GM19438 (cell line): Measurements from ENCODE around the gene ACAP1.
A peak's percentile ranks its signal among the peaks of the same experiment; 100 is the strongest.
"Not testable (repeated sequence)": the region's sequence is repeated elsewhere in the genome, so short reads cannot be mapped to it uniquely, and the experiment has no call there.

Source experiments
- ATAC-seq: cut with Tn5 transposase; IDR thresholded peaks from one replicate; pipeline ENCODE4 v1.9.1; 2021; ENCODE audit warnings: low read depth; ENCODE audit not compliant: unreplicated experiment

ACAP1 gene

DNA sequence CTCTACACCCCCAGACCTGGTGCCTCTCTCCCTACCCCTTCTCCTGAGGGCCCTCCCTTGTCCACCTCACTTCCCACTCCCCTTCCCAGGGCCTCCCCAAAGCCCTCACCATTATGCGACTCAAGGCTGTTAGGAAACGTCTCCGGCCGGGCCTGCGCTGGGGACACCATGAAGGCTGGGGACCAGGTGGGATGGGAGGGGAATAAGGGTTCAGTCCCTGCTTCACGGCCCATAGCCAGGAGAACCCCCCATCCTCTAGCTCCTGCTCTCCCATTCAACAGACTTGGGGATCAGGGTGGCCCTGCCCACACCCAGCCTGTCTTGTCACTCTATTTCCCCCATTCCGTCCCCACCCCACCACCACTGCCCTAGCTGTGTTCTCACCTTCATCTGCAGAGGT lies 9.3 kb upstream of the ACAP1 start:
- no peak for ATAC-seq

DNA sequence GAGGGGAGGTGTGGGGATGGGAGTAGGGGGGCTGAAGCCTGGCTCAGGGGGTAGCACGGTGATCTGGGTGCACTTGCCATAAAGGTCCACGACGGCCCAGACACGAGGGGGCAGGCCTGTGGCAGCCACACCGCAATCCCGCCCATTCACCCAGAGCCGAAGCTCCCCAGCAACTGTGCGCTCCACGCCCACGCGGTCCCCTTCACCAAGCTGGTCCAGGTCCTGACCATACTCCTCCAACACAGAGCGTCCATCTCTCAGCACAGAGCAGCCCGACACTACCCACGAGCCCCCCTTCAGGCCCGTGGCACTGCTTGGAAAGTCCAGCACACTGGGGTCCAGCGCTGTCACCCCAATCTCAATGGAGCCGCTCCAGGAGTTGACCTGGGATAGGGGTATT lies 8.8 kb upstream of the ACAP1 start:
- no peak for ATAC-seq

DNA sequence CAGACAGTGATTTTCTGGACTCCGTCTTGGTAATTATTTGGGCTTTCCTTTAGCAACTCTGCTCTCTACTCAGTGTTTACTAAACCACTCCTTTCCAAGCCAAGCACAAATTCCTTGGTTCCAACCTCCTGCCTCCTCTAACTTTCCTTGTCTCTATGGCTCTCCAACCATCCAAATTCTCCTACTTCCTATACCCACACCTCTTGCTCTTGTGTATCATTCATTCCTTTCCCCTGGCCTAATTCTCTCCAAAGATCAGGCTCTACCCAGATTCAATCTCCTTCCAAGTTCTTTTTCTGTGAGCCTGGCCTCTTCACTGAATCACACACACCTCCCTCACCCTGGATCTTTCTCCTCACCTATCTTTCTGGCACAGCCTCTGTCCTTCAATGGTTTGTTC lies 8.3 kb upstream of the ACAP1 start:
- ATAC-seq, result no peak

DNA sequence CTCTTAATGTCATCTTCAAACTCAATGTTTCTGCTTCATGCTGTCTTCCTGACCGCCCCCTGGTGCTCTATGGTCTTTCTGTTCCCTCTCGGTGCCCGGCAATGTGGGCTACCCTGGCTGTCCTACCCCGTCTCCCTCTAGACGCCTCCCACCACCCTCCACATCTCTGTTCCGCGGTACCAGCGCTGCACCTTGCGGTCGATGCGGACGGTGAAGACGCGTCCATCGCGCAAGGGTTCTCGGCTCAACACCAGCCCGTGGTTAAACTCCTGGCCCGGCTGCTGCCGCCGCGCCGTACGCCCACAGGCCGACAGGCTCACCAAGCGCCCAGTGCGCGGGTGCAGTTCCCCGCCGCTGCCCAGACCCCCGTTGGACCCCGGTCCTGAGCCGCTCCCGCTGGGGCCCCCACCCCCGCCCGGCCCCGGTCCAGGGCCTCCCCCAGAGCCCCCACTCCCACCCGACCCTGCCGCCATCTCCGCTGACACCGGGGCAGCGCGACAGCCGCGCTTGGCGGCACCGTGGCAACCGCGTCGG lies 7.4 kb upstream of the ACAP1 start, which contains the start of gene NEURL4:
TSS of gene NEURL4 (minus strand) at position 496 of the 534 bp plus-strand sequence. CDS start at position 473, 23 bp downstream.
- ATAC-seq, result no peak

DNA sequence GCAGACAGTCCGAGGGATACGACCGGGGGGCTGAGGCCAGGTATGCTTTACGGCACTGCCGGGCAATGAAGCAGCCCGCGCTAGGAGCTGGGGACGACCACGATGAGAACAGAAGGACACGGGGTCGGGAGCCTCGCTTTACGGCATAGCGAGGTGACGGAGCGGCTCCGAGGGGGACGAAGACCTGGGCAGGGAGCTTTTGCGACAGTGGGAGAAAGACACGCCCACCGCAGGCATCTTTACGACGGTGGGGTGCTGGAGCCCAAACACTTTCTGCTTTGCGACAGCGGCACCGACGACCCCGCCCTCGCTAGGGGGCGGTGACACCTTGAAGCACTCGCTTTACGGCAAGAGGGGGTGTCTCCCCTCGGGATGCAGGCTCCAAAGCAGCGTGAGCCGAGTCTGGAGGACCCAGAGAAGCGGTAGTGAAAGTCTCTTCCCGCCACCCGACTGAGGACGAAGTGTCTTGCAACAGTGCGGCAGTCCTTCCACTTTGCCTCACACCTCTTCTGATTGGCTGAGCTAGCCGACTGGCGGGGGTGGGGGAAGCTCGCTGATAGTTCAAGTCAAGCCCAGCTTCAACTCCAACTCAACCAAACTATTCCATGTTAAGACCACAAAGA lies 6.8 kb upstream of the ACAP1 start:
- peak; percentile 53 for ATAC-seq

DNA sequence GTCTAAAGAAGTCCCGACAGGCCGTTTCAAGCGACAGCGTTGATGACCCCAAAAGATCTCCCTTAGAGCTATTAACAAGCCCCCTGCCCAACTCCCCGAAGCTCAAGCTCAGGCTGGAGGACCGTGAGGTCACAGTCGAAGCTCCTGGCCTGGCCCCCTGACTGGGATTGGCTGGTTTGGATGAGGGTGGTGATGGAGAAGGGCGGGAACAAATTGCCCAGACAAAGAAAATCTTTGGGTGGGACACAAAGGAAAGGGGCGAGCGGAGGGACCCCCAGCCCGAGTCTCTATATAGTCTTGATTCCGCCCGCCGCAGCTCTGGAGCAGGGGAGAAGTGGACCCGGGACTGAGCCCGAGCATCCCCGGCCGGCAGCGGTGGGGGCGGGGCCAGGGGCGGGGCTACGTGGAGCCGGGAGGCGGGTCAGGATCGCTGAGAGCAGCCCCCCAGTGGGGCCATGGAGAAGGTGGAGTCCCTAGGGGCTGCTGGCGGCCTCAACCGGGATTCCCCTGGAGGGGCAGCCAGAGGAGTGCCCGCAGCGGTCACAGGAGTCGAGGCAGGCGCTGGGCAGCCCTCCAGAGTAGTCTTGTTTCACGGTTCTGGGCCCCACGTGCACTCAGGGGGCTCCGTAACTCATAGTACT lies 6.2 kb upstream of the ACAP1 start:
- ATAC-seq, result peak; percentile 43

DNA sequence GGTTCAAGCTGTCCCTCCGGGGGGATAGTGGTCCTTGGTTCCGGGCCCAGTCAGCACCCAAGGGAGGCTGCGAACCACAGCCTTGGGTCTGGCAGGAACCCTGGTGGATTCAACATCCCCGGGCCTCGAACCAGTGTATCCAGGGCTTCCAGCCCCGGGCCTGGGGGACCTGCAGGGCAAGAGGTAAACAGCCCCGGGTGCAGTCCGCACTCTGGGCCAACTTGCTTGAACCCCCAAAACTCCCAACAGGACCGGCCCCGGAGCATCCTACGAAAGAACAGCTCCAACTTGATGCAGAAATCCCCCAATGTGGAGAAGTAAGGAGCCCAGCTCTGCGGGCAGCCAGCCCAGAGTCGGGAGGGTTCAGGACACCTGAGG lies 5.7 kb upstream of the ACAP1 start:
- ATAC-seq, result no peak

DNA sequence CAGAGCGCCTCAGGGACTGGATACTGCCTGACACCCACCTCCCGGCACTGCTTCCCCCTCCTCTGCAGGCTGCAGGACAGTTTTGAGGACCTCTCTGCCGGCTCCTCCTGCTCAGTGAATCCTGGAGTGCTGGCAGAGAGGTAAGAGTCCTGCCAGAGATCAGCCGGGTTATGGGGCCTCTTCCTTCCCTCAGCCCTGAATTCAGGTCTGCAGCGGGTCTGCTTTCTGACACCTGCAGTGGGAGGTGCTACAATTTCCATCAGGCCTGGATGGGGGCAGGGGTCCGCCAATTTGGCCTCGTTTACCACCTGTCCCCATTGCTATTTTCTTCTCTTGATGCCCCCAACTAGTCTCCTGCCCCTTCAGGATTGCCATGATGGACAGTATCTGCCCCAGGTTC lies 4.2 kb upstream of the ACAP1 start:
- ATAC-seq, result no peak

DNA sequence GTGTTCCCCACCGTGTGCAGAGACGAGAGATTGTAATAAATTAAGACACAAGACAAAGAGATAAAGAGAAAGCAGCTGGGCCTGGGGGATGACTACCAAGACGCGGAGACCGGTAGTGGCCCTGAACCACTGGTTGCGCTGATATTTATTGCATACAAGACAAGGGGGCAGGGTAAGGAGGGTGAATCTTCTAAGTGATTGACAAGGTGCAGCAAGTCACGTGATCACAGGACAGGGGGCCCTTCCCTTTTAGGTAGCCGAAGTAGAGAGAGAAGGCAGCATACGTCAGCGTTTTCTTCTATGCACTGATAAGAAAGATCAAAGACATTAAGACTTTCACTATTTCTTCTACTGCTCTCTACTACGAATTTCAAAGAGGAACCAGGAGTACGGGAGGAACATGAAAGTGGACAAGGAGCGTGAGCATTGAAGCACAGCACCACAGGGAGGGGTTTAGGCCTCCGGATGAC lies 3.7 kb upstream of the ACAP1 start:
- not testable (repeated sequence) for ATAC-seq

DNA sequence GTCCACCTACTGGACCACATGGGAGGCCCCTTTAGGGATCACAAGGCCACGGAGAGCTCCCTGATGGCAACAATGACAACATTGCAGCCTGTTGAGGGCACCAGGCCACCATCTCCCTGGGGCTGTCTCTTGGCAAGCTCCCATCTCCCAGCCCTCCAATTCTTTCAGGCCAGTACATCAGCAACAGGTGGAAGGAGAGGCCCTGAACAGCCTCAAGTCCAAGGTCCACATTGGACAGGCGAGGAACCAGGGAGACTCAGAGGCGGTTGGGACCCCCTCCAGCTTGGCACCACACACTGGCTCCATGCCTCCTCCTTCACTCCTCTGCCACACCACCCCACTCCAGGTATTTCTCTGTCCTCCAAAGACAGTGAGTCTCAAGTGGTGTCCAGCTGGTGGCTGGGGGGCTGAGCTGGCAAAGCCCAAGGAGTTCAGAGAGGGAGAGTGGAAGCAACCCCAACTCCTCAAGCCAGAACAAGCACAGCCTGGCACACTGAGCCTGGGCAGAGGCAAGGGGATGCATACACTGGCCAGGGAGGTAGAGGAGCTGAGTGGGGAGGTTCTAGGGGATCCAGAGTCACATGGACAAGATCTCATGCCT lies 1.3 kb upstream of the ACAP1 start:
- ATAC-seq, result no peak

DNA sequence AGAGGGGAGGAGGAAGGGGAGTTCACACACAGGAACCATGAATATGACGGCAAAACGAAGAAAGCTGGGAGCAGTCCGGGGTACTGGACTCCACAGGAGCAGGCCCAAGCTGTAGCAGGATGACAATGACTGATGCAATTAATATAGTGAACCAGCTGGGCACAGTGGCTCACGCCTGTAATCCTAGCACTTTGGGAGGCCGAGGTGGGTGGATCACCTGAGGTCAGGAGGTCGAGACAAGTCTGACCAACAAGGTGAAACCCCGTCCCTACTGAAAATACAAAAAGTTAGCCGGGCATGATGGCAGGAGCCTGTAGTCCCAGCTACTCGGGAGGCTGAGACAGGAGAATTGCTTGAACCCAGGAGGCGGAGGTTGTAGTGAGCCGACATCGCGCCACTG lies 564 bp upstream of the ACAP1 start:
- ATAC-seq, result not testable (repeated sequence)

DNA sequence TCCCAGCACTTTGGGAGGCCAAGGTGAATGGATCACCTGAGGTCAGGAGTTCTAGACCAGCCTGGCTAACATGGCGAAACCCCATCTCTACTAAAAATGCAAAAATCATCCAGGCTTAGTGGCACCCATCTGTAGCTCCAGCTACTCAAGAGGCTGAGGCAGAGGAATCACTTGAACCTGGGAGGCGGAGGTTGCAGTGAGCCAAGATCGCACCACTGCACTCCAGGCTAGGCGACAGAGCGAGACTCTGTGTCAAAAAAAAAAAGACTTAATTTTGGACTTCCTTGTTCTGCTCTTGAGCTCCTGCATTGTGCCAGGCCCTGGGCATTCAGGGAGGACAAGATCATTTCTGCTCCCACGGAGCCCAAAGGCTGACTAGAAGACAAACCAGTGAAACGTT lies 1.3 kb downstream of the ACAP1 start:
- not testable (repeated sequence) for ATAC-seq

DNA sequence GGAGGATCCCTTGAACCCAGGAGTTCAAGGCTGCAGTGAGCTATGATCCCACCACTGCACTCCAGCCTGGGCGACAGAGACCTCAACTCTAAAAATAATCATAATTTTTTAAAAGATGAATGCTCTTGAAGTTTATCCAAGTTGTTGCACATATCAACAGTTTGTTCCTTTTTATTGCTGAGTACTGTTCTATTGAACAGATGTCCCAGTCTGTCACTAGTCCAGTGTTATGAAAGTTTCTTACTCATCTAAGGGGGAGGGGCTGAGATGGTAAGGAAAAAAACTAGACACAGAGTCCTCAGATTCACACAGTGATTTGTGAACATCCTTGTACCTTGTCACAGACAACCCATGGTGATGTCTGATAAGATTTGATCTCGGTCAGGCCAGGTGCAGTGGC lies 3.9 kb downstream of the ACAP1 start:
- ATAC-seq, result no peak

DNA sequence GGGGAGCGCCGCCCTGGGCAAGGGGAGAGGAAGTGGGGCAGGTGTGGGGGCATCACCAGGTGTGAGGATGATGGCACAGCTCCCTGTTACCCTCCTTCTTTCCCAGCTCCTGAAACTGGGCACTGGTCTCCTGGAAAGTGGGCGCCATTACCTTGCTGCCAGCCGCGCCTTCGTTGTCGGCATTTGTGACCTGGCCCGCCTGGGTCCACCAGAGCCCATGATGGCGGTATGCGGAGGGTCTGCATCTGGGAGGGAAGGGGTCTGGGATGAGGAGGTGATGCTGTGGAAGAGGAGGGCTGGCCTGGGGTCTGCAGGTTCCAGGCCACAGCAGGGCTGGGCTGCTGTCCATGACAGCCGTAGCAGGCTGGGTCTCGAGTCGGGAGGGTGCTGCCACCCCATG lies 5.5 kb downstream of the ACAP1 start:
- no peak for ATAC-seq

DNA sequence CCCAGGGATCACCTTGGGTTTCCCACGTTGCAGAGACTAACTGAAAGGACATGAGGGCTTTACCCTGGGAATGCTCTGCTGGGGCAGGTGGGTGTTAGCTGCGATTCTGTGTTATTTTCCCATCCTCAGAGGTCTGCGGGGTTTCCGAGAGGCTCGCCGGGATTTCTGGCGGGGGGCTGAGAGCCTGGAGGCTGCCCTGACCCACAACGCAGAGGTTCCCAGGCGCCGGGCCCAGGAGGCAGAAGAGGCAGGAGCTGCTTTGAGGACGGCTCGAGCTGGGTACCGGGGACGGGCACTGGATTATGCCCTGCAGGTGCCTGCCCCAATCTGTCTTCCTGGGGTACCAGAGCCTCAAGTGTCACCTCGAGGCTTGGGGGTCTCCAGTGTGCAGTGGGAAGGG lies 6.9 kb downstream of the ACAP1 start:
- no peak for ATAC-seq

DNA sequence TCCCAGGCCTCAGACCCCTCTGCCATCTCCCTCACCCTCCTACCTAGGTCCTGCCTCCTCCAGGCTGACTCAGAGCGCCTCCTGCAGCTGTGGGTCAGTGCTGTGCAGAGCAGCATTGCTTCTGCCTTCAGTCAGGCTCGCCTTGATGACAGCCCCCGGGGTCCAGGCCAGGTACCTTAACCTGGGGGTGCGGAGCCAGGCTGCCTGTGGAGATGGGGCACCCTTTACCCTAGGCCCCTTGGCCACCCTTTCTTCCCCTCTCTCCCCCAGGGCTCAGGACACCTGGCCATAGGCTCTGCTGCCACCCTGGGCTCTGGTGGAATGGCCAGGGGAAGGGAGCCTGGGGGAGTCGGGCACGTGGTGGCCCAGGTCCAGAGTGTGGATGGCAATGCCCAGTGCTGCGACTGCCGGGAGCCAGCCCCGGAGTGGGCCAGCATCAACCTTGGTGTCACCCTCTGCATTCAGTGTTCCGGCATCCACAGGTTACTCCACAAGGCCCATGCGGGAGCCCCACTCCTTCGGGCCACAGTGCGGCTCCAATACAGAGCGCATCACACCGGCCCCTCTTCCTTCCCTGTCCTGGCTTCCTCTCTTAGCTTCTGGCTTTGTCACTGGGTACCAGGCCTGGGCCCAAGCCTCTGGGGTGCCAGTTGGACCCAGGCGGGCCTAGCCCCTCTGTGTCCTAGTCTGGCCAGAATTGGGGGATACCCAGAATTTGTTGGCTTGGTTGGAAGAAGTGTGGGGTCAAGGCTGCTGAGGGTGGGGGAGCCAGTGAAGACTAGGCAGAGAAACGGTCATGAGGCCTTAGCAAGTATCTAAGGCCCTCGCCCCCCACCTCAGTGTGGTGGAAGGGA lies 10.7 kb downstream of the ACAP1 start:
- no peak for ATAC-seq

DNA sequence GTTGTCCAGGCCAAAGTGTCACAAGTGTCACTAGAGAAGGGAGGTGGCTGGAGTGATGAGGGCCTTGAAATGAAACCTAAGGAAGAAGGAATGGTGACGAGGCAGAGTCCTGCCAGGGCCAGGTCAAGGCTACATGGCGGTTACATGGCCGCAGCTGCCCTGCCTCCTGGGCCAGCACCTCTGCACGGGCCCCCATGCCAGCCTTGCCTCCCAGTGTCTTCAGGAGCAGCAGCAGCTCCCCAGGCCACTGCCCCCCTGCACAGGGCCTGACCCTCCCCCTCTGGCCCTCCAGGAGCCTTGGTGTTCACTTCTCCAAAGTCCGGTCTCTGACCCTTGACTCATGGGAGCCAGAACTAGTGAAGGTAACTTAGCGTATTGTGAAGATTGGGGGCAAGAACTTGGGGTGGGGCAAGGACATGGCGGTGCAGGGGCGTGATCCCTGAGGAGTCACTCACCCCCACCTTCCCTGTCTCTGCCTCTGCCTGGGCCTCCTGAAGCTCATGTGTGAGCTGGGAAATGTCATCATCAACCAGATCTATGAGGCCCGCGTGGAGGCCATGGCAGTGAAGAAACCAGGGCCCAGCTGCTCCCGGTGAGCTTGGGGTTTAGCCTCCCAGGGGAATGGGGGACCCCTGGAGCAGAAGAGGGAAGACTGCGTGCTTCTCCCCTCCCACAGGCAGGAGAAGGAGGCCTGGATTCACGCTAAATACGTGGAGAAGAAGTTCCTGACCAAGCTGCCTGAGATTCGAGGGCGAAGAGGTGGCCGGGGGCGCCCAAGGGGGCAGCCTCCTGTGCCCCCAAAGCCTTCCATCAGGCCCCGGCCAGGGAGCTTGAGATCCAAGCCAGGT lies 11.5 kb downstream of the ACAP1 start:
- no peak for ATAC-seq

DNA sequence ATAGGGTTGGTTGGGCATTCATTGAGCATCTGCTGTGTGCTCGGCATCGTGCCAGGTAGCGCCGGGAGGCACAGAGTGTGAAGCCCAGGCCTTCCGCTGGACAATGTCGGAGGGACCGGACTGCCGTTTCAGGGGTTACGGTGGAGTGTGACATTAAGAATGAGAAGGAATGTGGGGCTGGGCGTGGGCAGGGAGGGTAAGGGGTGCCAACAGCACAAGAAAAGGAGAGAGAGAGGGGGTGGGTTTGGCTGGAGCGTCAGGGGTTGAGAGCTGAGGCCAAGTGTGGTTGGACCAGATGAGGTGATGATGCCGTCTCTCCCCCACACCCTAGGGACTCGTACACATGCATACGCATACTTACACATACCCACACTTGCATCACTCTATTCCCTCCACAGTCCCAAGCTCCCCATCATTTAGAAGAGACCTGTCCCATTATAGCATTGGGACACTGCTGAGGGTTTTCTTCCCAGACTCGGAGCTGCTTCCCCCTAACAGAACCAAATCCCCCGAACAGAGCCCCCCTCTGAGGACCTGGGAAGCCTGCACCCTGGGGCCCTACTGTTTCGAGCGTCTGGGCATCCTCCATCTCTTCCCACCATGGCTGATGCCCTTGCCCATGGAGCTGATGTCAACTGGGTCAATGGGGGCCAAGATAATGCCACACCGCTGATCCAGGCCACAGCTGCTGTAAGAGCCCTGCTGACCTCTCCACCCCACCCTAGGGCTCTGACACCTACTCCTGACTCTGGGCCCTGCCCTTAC lies 12.3 kb downstream of the ACAP1 start:
- ATAC-seq, result no peak
